Neural progenitor cell (in vitro differentiated cells): ENCODE measurements around the gene PDE3A. TPM values are rescaled to one million over a fixed set of nuclear protein-coding genes. Genes with fewer than 3 reads are reported as not detected.

Source experiments
- DNase-seq: peaks from one replicate; pipeline ENCODE4 v3.0.0-alpha.2; 2016; ENCODE audit warnings: low spot score
- H2AFZ ChIP-seq: fragments of 200-600 bp; sonication (generic); replicated peaks from 2 replicates; pipeline ENCODE4 v1.6.1; 2016; ENCODE audit warnings: antibody characterized with exemption
- H3F3A ChIP-seq: fragments of 200-600 bp; sonication (generic); 2 replicates; pipeline ENCODE4 v1.6.1; 2016; ENCODE audit warnings: antibody characterized with exemption, low read depth
- H3K27ac ChIP-seq: fragments of 200-600 bp; sonication (generic); 2 replicates; pipeline ENCODE4 v1.5.1; 2016; ENCODE audit warnings: mild to moderate bottlenecking
- H3K27me3 ChIP-seq: fragments of 200-600 bp; sonication (generic); 2 replicates; pipeline ENCODE4 v1.6.1; 2016; ENCODE audit warnings: mild to moderate bottlenecking, moderate library complexity
- H3K36me3 ChIP-seq: fragments of 200-600 bp; sonication (generic); 2 replicates; pipeline ENCODE4 v1.5.1; 2016
- H3K4me1 ChIP-seq: fragments of 200-600 bp; sonication (generic); 2 replicates; pipeline ENCODE4 v1.6.1; 2016; ENCODE audit warnings: mixed run types
- H3K4me2 ChIP-seq: fragments of 200-600 bp; sonication (generic); 2 replicates; pipeline ENCODE4 v1.6.1; 2016
- H3K4me3 ChIP-seq: fragments of 200-600 bp; sonication (generic); 2 replicates; pipeline ENCODE4 v1.5.1; 2016
- H3K79me2 ChIP-seq: fragments of 200-600 bp; sonication (generic); 2 replicates; pipeline ENCODE4 v1.6.1; 2016; ENCODE audit warnings: low read depth
- H3K9ac ChIP-seq: fragments of 200-600 bp; sonication (generic); 2 replicates; pipeline ENCODE4 v1.6.1; 2016
- H3K9me3 ChIP-seq: fragments of 200-600 bp; sonication (generic); 2 replicates; pipeline ENCODE4 v1.5.1; 2016; ENCODE audit warnings: low read depth
- H4K20me1 ChIP-seq: fragments of 200-600 bp; sonication (generic); 2 replicates; pipeline ENCODE4 v1.6.1; 2016; ENCODE audit warnings: low read depth
- H3K27ac Mint-ChIP-seq: 3 replicates; pipeline ENCODE4 v1.8.0; 2021; ENCODE audit warnings: mixed read lengths
- H3K27me3 Mint-ChIP-seq: 2 replicates; pipeline ENCODE4 v1.8.0; 2022; ENCODE audit warnings: low read depth, mild to moderate bottlenecking, inconsistent platforms, moderate library complexity, mixed read lengths; ENCODE audit not compliant: insufficient read depth
- H3K36me3 Mint-ChIP-seq: 3 replicates; pipeline ENCODE4 v1.8.0; 2021; ENCODE audit warnings: mixed read lengths
- H3K4me1 Mint-ChIP-seq: 3 replicates; pipeline ENCODE4 v1.8.0; 2021; ENCODE audit warnings: mixed read lengths
- H3K4me3 Mint-ChIP-seq: 3 replicates; pipeline ENCODE4 v1.8.0; 2021; ENCODE audit warnings: mild to moderate bottlenecking, moderate library complexity, mixed read lengths
- H3K9me3 Mint-ChIP-seq: 3 replicates; pipeline ENCODE4 v1.8.0; 2020; ENCODE audit warnings: mixed read lengths
- CTCF ChIP-seq: fragments of 200-600 bp; sonication (generic); IDR thresholded peaks from 2 replicates; pipeline ENCODE4 v1.5.1; 2017; ENCODE audit warnings: antibody characterized with exemption, mild to moderate bottlenecking
- EZH2 ChIP-seq: fragments of 200-600 bp; sonication (generic); IDR thresholded peaks from 2 replicates; pipeline ENCODE4 v1.6.1; 2017; ENCODE audit warnings: antibody characterized with exemption, mild to moderate bottlenecking, moderate library complexity
- EZH2phosphoT487 ChIP-seq: fragments of 200-600 bp; sonication (generic); IDR thresholded peaks from 2 replicates; pipeline ENCODE4 v1.6.1; 2017; ENCODE audit warnings: antibody characterized with exemption
- total RNA-seq: library from RNA; depleted of rRNA; stranded (reverse); fragments of >200 nt; gene quantifications from 2 replicates; pipeline ENCODE4 v1.2.3, GENCODE V29; 2015; ENCODE audit warnings: low replicate concordance

Gene PDE3A
- total RNA-seq, 1 donor from 2014 or later, result 0.47 TPM

- Mint-ChIP-seq H3K27me3 (no peaks in the 10 kb centered on the region), H3K27ac (peak overlapping the region; percentile 87), H3K4me1 (peaks cover 2% of the 10 kb centered on the region), H3K4me3 (no peak overlapping the region), H3K9me3 (peaks cover 2% of the 10 kb centered on the region), H3K36me3 (no peaks in the 10 kb centered on the region)
- peak; percentile 8 for DNase-seq
- H3K27me3 ChIP-seq, result no peaks in the 10 kb centered on the region
- H3K4me3 ChIP-seq, result no peak overlapping the region
- H3K4me2 ChIP-seq, result no peak overlapping the region
- H3K9me3 ChIP-seq, result no peaks in the 10 kb centered on the region
- no peaks in the 10 kb centered on the region for H4K20me1 ChIP-seq
- H3K79me2 ChIP-seq, result no peaks in the 10 kb centered on the region
- TF ChIP-seq EZH2, result no peak
- TF ChIP-seq EZH2phosphoT487, result no peak
- TF ChIP-seq CTCF, result peak; percentile 16
- H3K9ac ChIP-seq, result no peak overlapping the region
- no peak overlapping the region for H3K27ac ChIP-seq
- H3K36me3 ChIP-seq, result no peaks in the 10 kb centered on the region
- H3K4me1 ChIP-seq, result no peaks in the 10 kb centered on the region
- peak overlapping the region; percentile 30 for H2AFZ ChIP-seq
- H3F3A ChIP-seq, result no peaks in the 10 kb centered on the region
Measured at GRCh38 chr12:20486233-20486632, 117.9 kb downstream of the PDE3A start.

GRCh38 chr12:20487519-20487918, 119.2 kb downstream of the PDE3A start:
- Mint-ChIP-seq H3K27me3 (no peaks in the 10 kb centered on the region), H3K4me3 (no peak overlapping the region), H3K36me3 (no peaks in the 10 kb centered on the region), H3K27ac (no peak overlapping the region), H3K9me3 (peaks cover 2% of the 10 kb centered on the region), H3K4me1 (peaks cover 5% of the 10 kb centered on the region)
- no peaks in the 10 kb centered on the region for H3F3A ChIP-seq
- no peaks in the 10 kb centered on the region for H3K4me1 ChIP-seq
- H4K20me1 ChIP-seq, result no peaks in the 10 kb centered on the region
- no peaks in the 10 kb centered on the region for H3K36me3 ChIP-seq
- H3K79me2 ChIP-seq, result no peaks in the 10 kb centered on the region
- no peak overlapping the region for H3K27ac ChIP-seq
- H3K9ac ChIP-seq, result no peak overlapping the region
- no peak overlapping the region for H2AFZ ChIP-seq
- H3K4me3 ChIP-seq, result no peak overlapping the region
- no peak overlapping the region for H3K4me2 ChIP-seq
- H3K27me3 ChIP-seq, result no peaks in the 10 kb centered on the region
- no peak for DNase-seq
- TF ChIP-seq EZH2phosphoT487 (no peak), EZH2 (no peak)
- H3K9me3 ChIP-seq, result no peaks in the 10 kb centered on the region

- H3K4me3 ChIP-seq, result no peak overlapping the region
- H3K79me2 ChIP-seq, result no peaks in the 10 kb centered on the region
- H3K4me1 ChIP-seq, result no peaks in the 10 kb centered on the region
- DNase-seq, result no peak
- H3F3A ChIP-seq, result no peaks in the 10 kb centered on the region
- no peaks in the 10 kb centered on the region for H3K27me3 Mint-ChIP-seq
- H3K27me3 ChIP-seq, result no peaks in the 10 kb centered on the region
- peaks cover 5% of the 10 kb centered on the region for H3K4me1 Mint-ChIP-seq
- no peak overlapping the region for H3K9ac ChIP-seq
- H2AFZ ChIP-seq, result no peak overlapping the region
- H3K36me3 Mint-ChIP-seq, result no peaks in the 10 kb centered on the region
- peaks cover 2% of the 10 kb centered on the region for H3K9me3 Mint-ChIP-seq
- no peak overlapping the region for H3K4me3 Mint-ChIP-seq
- no peak overlapping the region for H3K27ac ChIP-seq
- H3K9me3 ChIP-seq, result no peaks in the 10 kb centered on the region
- TF ChIP-seq EZH2, result no peak
- no peak for TF ChIP-seq CTCF
- TF ChIP-seq EZH2phosphoT487, result no peak
- no peak overlapping the region for H3K27ac Mint-ChIP-seq
- no peak overlapping the region for H3K4me2 ChIP-seq
- no peaks in the 10 kb centered on the region for H3K36me3 ChIP-seq
- no peaks in the 10 kb centered on the region for H4K20me1 ChIP-seq
Measured at GRCh38 chr12:20489645-20490044, 121.3 kb downstream of the PDE3A start.

GRCh38 chr12:20490213-20490612, 121.9 kb downstream of the PDE3A start:
- Histone ChIP-seq H3K27me3 (no peaks in the 10 kb centered on the region), H3K9me3 (no peaks in the 10 kb centered on the region), H3K79me2 (no peaks in the 10 kb centered on the region), H3K4me1 (no peaks in the 10 kb centered on the region), H3F3A (no peaks in the 10 kb centered on the region), H4K20me1 (no peaks in the 10 kb centered on the region), H3K27ac (no peak overlapping the region), H2AFZ (no peak overlapping the region), H3K36me3 (no peaks in the 10 kb centered on the region), H3K4me3 (no peak overlapping the region), H3K9ac (no peak overlapping the region), H3K4me2 (no peak overlapping the region)
- Mint-ChIP-seq H3K4me3 (no peak overlapping the region), H3K9me3 (peaks cover 2% of the 10 kb centered on the region), H3K27me3 (no peaks in the 10 kb centered on the region), H3K27ac (no peak overlapping the region), H3K36me3 (no peaks in the 10 kb centered on the region), H3K4me1 (peaks cover 5% of the 10 kb centered on the region)
- no peak for DNase-seq
- TF ChIP-seq EZH2, result no peak
- no peak for TF ChIP-seq CTCF
- TF ChIP-seq EZH2phosphoT487, result no peak
